Ishikawa (cell line): ENCODE results near the gene P2RY2.

Source experiments
- CEBPB ChIP-seq: IDR thresholded peaks from 2 replicates; pipeline ENCODE4 v1.6.1; 2012
- CREB1 ChIP-seq: IDR thresholded peaks from 2 replicates; pipeline ENCODE4 v1.6.1; 2012; ENCODE audit warnings: low read depth
- EGR1 ChIP-seq: IDR thresholded peaks from 2 replicates; pipeline ENCODE4 v1.6.1; 2012
- EP300 ChIP-seq: IDR thresholded peaks from 2 replicates; pipeline ENCODE4 v1.6.1; 2012; ENCODE audit warnings: borderline replicate concordance
- FOXM1 ChIP-seq: IDR thresholded peaks from 2 replicates; pipeline ENCODE4 v1.6.1; 2012; ENCODE audit warnings: low read depth, borderline replicate concordance
- NFIC ChIP-seq: IDR thresholded peaks from 2 replicates; pipeline ENCODE4 v1.6.1; 2012
- RAD21 ChIP-seq: IDR thresholded peaks from 2 replicates; pipeline ENCODE4 v1.6.1; 2012; ENCODE audit warnings: low read depth
- REST ChIP-seq: IDR thresholded peaks from 2 replicates; pipeline ENCODE4 v1.6.1; 2012; ENCODE audit warnings: low read depth, mild to moderate bottlenecking
- TAF1 ChIP-seq: IDR thresholded peaks from 2 replicates; pipeline ENCODE4 v1.6.1; 2012; ENCODE audit warnings: low read depth, mild to moderate bottlenecking
- TCF12 ChIP-seq: IDR thresholded peaks from 2 replicates; pipeline ENCODE4 v1.6.1; 2012; ENCODE audit warnings: low read depth
- TEAD4 ChIP-seq: IDR thresholded peaks from 2 replicates; pipeline ENCODE4 v1.6.1; 2012
- USF1 ChIP-seq: IDR thresholded peaks from 2 replicates; pipeline ENCODE4 v1.6.1; 2012
- YY1 ChIP-seq: IDR thresholded peaks from 2 replicates; pipeline ENCODE4 v1.6.1; 2012; ENCODE audit warnings: low read depth
- ZBTB7A ChIP-seq: IDR thresholded peaks from 2 replicates; pipeline ENCODE4 v1.6.1; 2012; ENCODE audit warnings: low read depth
- TF ChIP-seq, protein P1 (sequence below): IDR thresholded peaks from 2 replicates; pipeline ENCODE4 v1.6.1; 2012

Gene P2RY2

GRCh38 chr11:73172992-73173656 lies 45.0 kb upstream of the P2RY2 start:
- no peak for TF ChIP-seq EP300
- no peak for TF ChIP-seq REST
- TF ChIP-seq NFIC = no peak
- TF ChIP-seq TAF1 = no peak

DNA sequence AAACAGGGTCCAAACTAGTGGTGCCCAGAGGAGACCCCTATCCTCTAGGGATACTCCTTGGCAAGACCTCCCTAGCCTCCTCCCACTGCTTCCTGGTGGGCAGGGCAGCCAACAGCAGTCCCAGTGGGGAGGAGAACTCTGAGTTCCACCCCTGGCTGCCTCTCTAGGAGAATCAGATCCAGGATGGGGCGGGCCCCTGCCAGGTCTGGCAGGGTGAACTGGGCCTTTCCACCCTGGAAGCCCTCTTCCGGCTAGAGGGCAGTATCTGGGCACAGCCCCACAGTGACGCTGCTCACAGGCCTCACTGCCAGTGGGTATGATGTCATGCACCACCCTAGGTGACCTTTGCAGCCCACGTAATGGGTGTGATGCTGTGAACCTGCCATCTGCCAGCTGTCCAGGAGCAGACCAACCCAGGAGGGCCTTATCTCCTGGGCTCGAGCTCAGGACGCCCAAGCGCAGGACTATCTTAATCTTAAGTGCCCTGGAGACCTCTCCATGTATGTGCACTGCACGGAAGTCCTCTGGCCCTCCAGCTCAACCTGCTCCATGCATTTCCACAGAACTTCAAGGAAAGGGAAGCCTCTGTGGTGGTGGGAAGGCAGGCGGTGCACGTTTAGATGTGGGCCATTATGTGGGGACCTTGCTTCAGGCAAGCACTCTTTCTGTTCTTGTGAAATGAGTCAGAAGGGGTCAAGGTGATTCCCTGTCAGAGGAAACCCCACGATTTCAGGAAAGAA lies 44.2 kb upstream of the P2RY2 start:
- TF ChIP-seq CREB1 (no peak), ZBTB7A (no peak), NFIC (no peak), YY1 (no peak), CEBPB (no peak), TEAD4 (no peak), RAD21 (no peak), FOXM1 (no peak), REST (no peak), EP300 (no peak), TCF12 (no peak), TAF1 (no peak), USF1 (no peak), EGR1 (no peak)
- TF ChIP-seq, protein P1, sequence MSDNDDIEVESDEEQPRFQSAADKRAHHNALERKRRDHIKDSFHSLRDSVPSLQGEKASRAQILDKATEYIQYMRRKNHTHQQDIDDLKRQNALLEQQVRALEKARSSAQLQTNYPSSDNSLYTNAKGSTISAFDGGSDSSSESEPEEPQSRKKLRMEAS = no peak

DNA sequence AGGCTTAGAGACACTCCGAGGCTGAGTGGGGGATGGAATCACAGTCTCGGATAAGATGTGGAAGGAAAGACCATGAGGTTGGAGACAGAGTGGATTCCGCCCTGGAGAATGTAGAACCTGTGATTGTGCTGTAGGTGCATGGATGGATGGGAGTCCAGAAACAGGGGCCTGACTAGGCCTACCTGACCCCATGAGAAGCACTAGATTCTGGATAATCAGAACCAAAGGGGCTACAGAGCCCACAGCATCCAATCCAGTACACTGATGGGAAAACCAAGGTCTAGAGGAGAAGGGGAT lies 43.6 kb upstream of the P2RY2 start:
- TF ChIP-seq REST = no peak
- TF ChIP-seq, protein P1 = no peak
- TF ChIP-seq RAD21 = no peak
- TF ChIP-seq TAF1 = no peak
- TF ChIP-seq TEAD4 = no peak
- TF ChIP-seq TCF12 = no peak

GRCh38 chr11:73175551-73176144 lies 42.4 kb upstream of the P2RY2 start:
- TF ChIP-seq TAF1 (no peak), CREB1 (no peak), FOXM1 (no peak), CEBPB (no peak), EGR1 (no peak), EP300 (no peak), REST (no peak), NFIC (no peak)
- TF ChIP-seq, protein P1 = no peak
